ENCODE measurements around the gene SH2D2A. TPM values are rescaled to one million over a fixed set of nuclear protein-coding genes. Genes with fewer than 3 reads are reported as not detected.

Gene SH2D2A
- total and polyA plus RNA-seq, 9 of the 15 experiments (the other 6 are each of a cell fraction or from before 2014, with no cell fraction given), result 0.89 to 33.6 (median 6.9) TPM

DNA sequence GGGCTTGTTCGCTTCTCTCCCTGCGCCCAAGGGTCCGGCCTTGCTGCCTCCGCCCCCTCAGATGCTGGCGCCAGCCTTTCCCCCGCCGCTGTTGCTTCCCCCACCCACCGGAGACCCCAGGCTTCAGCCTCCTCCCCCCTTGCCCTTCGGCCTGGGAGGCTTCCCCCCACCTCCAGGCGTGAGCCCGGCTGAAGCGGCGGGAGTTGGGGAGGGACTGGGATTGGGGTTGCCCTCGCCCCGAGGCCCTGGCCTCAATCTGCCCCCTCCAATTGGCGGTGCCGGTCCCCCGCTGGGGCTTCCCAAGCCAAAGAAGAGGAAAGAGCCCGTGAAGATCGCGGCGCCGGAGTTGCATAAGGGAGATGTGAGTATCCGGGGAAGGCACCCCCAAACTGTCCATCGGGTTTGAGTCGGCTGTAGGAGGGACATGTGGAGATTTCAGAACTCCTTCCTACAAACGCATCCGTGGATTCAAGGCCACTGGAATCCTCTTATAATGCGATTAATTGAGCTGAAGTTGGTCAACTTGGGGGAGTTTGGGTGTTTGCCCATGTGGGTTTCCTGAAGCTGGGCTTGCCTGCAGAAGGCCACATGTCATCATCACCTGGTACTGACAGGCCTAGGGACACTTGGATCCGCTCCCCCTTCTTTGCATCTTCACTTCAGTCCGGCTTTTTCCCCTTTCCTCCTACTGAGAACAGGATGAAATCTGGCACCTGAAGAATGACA, 48.6 kb downstream of the SH2D2A start (continued):
- TF ChIP-seq ETV6 (IDR thresholded peaks at IDR 0.05; ENCODE audit: borderline replicate concordance in 1 of 2, low read depth in 2 of 2, low read length in 1 of 2), result no peak
- no peak for TF ChIP-seq ETV6 (CRISPR knock-in tag; IDR thresholded peaks at IDR 0.05; ENCODE audit: borderline replicate concordance)
- TF ChIP-seq ZNF785 (CRISPR knock-in tag; IDR thresholded peaks at IDR 0.05), result no peak
- no peak for TF ChIP-seq ZNF561 (CRISPR knock-in tag; conservative IDR thresholded peaks at IDR 0.05)
- TF ChIP-seq ZNF280B (CRISPR knock-in tag; IDR thresholded peaks at IDR 0.05), result no peak
- TF ChIP-seq, protein P1, sequence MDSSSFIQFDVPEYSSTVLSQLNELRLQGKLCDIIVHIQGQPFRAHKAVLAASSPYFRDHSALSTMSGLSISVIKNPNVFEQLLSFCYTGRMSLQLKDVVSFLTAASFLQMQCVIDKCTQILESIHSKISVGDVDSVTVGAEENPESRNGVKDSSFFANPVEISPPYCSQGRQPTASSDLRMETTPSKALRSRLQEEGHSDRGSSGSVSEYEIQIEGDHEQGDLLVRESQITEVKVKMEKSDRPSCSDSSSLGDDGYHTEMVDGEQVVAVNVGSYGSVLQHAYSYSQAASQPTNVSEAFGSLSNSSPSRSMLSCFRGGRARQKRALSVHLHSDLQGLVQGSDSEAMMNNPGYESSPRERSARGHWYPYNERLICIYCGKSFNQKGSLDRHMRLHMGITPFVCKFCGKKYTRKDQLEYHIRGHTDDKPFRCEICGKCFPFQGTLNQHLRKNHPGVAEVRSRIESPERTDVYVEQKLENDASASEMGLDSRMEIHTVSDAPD (CRISPR knock-in tag; IDR thresholded peaks at IDR 0.05), result no peak
- TF ChIP-seq SREBF2 (CRISPR knock-in tag; IDR thresholded peaks at IDR 0.05), result no peak
- TF ChIP-seq TAL1 (IDR thresholded peaks at IDR 0.05), result no peak
- TF ChIP-seq ZNF717 (CRISPR knock-in tag; IDR thresholded peaks at IDR 0.05), result no peak
- no peak for TF ChIP-seq SIN3B (IDR thresholded peaks at IDR 0.05; ENCODE audit: low read depth)
- TF ChIP-seq UBTF (IDR thresholded peaks at IDR 0.05; ENCODE audit: borderline replicate concordance in 1 of 2, low read depth in 2 of 2, low read length in 2 of 2), result no peak
- TF ChIP-seq KHSRP (IDR thresholded peaks at IDR 0.05), result no peak
- TF ChIP-seq, protein P2, sequence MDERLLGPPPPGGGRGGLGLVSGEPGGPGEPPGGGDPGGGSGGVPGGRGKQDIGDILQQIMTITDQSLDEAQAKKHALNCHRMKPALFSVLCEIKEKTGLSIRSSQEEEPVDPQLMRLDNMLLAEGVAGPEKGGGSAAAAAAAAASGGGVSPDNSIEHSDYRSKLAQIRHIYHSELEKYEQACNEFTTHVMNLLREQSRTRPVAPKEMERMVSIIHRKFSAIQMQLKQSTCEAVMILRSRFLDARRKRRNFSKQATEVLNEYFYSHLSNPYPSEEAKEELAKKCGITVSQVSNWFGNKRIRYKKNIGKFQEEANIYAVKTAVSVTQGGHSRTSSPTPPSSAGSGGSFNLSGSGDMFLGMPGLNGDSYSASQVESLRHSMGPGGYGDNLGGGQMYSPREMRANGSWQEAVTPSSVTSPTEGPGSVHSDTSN (CRISPR knock-in tag; IDR thresholded peaks at IDR 0.05; ENCODE audit: low read depth), result no peak
- TF ChIP-seq, protein P2 (tag; conservative IDR thresholded peaks at IDR 0.05; ENCODE audit: low read depth), result no peak
- no peak for TF ChIP-seq HIVEP1 (CRISPR knock-in tag; IDR thresholded peaks at IDR 0.05)
- TF ChIP-seq SRSF9 (IDR thresholded peaks at IDR 0.05; ENCODE audit: borderline replicate concordance, low read depth, low read length), result no peak
- TF ChIP-seq IFI16 (CRISPR knock-in tag; IDR thresholded peaks at IDR 0.05), result no peak
- no peak for TF ChIP-seq CXXC5 (CRISPR knock-in tag; IDR thresholded peaks at IDR 0.05)
- no peak for TF ChIP-seq HCFC1 (IDR thresholded peaks at IDR 0.05; ENCODE audit: low read depth, low read length)
- TF ChIP-seq, protein P3, sequence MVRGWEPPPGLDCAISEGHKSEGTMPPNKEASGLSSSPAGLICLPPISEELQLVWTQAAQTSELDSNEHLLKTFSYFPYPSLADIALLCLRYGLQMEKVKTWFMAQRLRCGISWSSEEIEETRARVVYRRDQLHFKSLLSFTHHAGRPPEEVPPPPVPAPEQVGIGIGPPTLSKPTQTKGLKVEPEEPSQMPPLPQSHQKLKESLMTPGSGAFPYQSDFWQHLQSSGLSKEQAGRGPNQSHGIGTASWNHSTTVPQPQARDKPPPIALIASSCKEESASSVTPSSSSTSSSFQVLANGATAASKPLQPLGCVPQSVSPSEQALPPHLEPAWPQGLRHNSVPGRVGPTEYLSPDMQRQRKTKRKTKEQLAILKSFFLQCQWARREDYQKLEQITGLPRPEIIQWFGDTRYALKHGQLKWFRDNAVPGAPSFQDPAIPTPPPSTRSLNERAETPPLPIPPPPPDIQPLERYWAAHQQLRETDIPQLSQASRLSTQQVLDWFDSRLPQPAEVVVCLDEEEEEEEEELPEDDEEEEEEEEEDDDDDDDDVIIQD (CRISPR knock-in tag; IDR thresholded peaks at IDR 0.05), result no peak

Measured in K562 (cell line).